Activated T-cell treated with anti-CD3 and anti-CD28 coated beads for 4 hours (primary cell): ENCODE data around the gene MANSC4.
"Not testable (repeated sequence)": the region's sequence is repeated elsewhere in the genome, so short reads cannot be mapped to it uniquely, and the experiment has no call there.

Source experiments
- DNase-seq: peaks from one replicate; pipeline ENCODE4 v3.0.0-alpha.2; 2020

MANSC4 gene

DNA sequence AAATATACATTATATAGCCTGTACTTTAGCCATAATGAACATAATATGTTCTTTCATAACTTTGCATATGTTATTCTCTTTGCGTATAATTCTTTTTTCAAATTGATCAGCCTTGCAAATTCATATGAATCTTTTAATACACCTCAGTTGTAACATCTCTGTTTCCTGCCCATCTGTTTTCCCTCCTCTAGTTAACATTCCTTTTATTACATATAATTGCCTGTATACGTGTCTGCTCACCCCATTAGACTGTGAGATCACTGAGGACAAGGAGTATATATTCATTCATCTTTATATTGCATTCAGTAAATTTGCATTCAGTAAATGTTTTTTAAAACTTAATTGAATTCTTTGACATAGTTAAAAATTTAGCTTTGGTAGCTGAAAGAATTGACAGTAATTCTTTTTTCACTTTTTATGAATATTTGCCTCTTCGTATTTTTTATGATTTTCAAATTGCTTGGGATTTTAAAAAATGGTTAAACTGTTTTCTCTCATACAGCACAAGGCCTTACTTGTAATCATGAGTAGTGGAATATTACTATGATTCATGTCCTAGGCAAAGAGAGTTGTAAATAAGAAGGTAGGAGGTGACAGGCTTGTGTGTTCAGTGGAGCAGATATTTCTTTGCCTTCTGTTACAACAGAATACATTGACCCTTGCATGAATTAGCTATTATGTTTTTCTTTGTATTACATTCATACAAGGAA lies 32.8 kb downstream of the MANSC4 start:
- no peak for DNase-seq

DNA sequence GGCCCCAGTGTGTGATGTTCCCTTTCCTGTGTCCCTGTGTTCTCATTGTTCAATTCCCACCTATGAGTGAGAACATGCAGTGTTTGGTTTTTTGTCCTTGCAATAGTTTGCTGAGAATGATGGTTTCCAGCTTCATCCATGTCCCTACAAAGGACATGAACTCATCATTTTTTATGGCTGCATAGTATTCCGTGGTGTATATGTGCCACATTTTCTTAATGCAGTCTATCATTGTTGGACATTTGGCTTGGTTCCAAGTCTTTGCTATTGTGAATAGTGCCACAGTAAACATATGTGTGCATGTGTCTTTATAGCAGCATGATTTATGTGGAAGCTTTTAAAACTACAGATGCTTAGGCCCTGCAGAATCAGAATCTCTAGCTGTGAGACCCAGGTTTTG lies 34.3 kb downstream of the MANSC4 start:
- DNase-seq: not testable (repeated sequence)

DNA sequence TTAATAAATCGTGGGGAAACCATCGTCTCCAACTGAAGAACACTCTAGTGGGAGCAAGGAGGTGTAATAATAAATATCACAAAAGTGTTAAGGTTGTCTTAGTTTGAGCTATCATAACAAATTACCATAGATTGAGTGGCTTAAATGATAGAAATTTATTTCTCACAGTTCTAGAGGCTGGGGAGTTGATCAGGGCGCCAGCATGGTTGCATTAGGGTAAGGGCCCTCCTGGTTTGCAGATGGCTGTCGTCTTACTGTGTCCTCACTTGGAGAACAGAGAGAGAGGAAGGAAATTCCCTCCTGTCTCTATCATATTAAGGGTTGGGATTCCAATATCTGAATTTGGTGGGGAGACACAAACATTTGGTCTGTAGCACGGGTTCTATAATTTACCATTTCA lies 36.4 kb downstream of the MANSC4 start:
- no peak for DNase-seq

DNA sequence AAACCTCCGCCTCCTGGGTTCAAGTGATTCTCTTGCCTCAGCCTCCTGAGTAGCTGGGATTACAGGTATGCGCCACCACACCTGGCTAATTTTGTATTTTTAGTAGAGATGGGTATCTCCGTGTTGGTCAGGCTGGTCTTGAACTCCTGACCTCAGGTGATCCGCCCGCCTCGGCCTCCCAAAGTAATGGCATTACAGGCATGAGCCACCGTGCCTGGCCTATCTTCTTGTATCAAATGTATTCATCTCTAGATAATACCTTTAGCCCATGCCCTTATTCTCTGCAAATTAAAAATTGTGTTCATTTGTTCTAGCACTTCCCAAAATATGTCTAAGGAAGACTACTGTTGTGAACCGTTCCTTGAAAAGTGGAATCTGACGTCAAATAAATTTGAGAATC lies 45.7 kb downstream of the MANSC4 start:
- not testable (repeated sequence) for DNase-seq

DNA sequence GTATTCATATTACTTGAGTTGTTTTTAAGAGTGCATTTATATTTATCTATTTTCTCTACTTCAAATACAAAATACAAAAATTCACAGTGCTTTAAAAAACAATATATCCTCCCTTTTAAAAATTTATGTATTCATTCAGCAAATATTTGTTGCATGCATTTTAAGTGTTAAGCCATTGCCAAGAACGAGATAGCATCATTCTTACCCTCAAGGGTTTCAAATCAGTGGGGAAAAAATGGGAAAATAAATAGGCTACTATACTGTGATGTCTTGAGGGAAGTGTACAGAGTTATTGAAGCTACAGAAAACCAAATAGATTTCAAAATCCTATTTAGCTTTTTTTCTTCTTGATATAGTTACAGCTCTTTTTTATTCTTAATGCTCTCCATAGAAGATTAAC lies 46.2 kb downstream of the MANSC4 start:
- no peak for DNase-seq

DNA sequence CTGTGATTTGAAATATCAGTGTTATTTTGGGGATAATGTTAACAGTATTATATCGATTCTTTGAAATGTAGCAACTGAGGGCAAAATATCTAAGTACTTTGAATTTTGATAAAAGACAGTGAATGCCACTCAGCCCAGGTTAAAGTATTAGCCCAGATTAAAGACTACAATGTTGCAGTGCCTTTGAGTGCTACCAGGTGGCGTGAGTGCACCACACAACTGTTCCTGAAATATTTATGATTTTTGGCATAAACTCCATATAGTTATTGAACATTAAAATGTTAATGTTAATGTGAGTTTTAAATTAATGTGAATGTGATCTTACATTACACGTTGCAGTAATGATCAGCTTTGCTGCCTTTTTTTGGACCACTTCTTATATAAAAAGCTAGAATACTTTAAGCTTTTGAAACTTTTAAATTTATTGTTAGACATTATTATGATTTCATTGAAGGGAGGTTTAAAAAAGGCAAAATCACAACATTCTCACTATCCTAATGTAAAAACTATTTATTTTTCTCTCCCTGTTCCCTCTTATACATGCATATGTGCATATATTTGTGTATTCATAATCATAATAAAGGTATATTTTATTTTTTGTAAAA lies 46.9 kb downstream of the MANSC4 start:
- DNase-seq: peak; percentile 11

DNA sequence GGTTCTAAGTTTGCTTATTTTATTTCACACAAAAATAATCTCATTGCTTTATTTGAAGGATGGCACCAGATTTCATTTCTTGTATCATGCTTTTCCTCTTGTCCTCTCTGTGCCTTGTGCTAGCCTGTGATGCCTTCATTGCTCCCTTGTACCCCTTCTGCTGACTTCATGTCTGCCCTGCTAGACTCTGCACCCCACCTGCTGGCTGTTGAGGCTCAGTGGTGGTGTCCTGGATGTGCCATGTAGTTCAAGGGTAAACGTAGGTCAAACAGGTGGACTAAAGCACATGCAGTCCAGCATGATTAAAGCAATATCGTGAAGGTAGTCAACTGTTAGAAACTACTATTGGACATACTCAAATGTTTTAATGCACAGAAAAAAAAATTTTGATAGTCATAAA lies 47.8 kb downstream of the MANSC4 start:
- DNase-seq: no peak

DNA sequence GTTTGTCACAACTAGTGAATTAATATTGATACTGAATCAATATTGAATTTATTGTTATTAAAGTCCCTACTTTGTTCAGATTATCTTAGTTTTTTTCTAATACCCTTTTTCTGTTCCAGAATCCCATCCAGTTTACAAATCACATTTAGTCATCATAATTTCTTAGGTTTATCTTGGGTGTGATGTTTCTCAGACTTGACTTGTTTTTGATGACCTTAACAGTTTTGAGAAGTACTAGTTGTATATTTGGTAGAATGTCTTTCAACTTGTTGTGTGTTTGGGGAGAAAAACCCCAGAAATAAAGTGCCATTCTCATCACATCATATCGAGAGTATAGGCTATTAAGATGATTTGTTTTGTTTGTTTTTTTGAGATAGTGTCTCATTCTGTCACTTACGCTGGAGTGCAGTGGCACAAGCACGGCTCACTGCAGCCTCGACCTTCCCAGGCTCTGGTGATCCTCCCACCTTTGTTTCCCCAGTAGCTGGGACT lies 49.9 kb downstream of the MANSC4 start:
- no peak for DNase-seq

DNA sequence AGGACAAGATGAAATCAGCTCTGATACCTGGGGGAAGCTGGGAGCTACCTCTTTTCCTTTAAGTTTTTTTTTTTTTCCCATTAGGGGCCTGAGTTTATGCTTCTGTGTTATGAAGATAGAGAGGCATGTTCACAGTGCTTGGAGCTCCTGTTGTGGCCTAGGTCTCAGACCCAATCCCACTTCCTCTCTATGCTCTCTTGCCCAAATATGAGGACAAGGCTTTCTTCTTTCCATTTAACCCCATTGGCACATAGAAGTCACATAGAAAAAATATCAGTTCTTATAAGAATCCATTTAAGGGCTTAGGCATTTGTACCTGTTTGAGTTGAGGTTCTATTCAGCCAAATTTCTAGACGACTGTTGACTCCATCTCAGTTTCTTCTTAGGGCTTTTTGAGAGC lies 56.8 kb downstream of the MANSC4 start:
- DNase-seq: no peak
